SU-DHL-6 (cell line): Measurements from ENCODE around the gene CEMP1.
A peak's percentile ranks its signal among the peaks of the same experiment; 100 is the strongest.

Experiments used
- H2AFZ ChIP-seq: fragments of 200-600 bp; sonication (generic); 2 replicates; pipeline ENCODE4 v1.6.1; 2014; ENCODE audit warnings: low read depth, mild to moderate bottlenecking, moderate library complexity, mixed read lengths, antibody characterized with exemption, low read length; ENCODE audit not compliant: severe bottlenecking
- H3F3A ChIP-seq: fragments of 200-600 bp; shearing (Covaris generic); 2 replicates; pipeline ENCODE4 v1.6.0; 2016; ENCODE audit warnings: antibody characterized with exemption, mild to moderate bottlenecking; ENCODE audit not compliant: insufficient read depth
- H3K27ac ChIP-seq: fragments of 200-600 bp; sonication (generic); 2 replicates; pipeline ENCODE4 v1.5.1; 2016; ENCODE audit warnings: low read depth, mild to moderate bottlenecking, low read length, moderate library complexity, mixed read lengths
- H3K27me3 ChIP-seq: fragments of 200-600 bp; sonication (generic), shearing (Covaris generic); 2 replicates; pipeline ENCODE4 v1.6.0; 2014; ENCODE audit warnings: mild to moderate bottlenecking, low read length
- H3K36me3 ChIP-seq: fragments of 200-600 bp; sonication (generic); 2 replicates; pipeline ENCODE4 v1.6.1; 2014; ENCODE audit warnings: mild to moderate bottlenecking, low read length, mixed read lengths
- H3K4me2 ChIP-seq: fragments of 300-600, 200-600 bp; shearing (Covaris generic), sonication (generic); 2 replicates; pipeline ENCODE4 v1.6.0; 2014; ENCODE audit warnings: low read length, low read depth, mild to moderate bottlenecking; ENCODE audit not compliant: poor library complexity, severe bottlenecking
- H3K4me3 ChIP-seq: fragments of 200-600 bp; sonication (generic); 2 replicates; pipeline ENCODE4 v1.5.1; 2014; ENCODE audit warnings: antibody characterized with exemption, low read length, mild to moderate bottlenecking, mixed read lengths; ENCODE audit not compliant: insufficient read depth, poor library complexity, severe bottlenecking
- H3K79me2 ChIP-seq: fragments of 200-600 bp; sonication (generic); 2 replicates; pipeline ENCODE4 v1.6.1; 2014; ENCODE audit warnings: mild to moderate bottlenecking, low read length, moderate library complexity; ENCODE audit not compliant: insufficient read depth
- H3K9ac ChIP-seq: fragments of 200-600 bp; sonication (generic); 2 replicates; pipeline ENCODE4 v1.7.0; 2014; ENCODE audit warnings: mild to moderate bottlenecking, low read length
- H3K9me2 ChIP-seq: fragments of 200-600 bp; sonication (generic); replicated peaks from 2 replicates; pipeline ENCODE4 v1.6.1; 2014; ENCODE audit warnings: low read length; ENCODE audit not compliant: insufficient read depth
- H3K9me3 ChIP-seq: fragments of 200-600 bp; sonication (generic); 2 replicates; pipeline ENCODE4 v1.6.1; 2014; ENCODE audit warnings: low read length, mixed read lengths; ENCODE audit not compliant: insufficient read depth
- H4K20me1 ChIP-seq: fragments of 200-600 bp; sonication (generic); 2 replicates; pipeline ENCODE4 v1.6.1; 2014; ENCODE audit warnings: low read depth, mild to moderate bottlenecking, antibody characterized with exemption, low read length, moderate library complexity, mixed read lengths
- EZH2phosphoT487 ChIP-seq: fragments of 200-600 bp; sonication (generic), shearing (Covaris generic); conservative IDR thresholded peaks from 2 replicates; pipeline ENCODE4 v1.6.1; 2018; ENCODE audit warnings: mild to moderate bottlenecking, antibody characterized with exemption, low read length, moderate library complexity, mixed read lengths
- TF ChIP-seq, protein P1 (sequence below): fragments of 200-600 bp; sonication (generic); IDR thresholded peaks from one replicate; pipeline ENCODE4 v1.5.1; 2017; ENCODE audit warnings: antibody characterized with exemption, mild to moderate bottlenecking, low read length, moderate library complexity; ENCODE audit not compliant: insufficient read depth, poor library complexity, severe bottlenecking

The CEMP1 gene

DNA sequence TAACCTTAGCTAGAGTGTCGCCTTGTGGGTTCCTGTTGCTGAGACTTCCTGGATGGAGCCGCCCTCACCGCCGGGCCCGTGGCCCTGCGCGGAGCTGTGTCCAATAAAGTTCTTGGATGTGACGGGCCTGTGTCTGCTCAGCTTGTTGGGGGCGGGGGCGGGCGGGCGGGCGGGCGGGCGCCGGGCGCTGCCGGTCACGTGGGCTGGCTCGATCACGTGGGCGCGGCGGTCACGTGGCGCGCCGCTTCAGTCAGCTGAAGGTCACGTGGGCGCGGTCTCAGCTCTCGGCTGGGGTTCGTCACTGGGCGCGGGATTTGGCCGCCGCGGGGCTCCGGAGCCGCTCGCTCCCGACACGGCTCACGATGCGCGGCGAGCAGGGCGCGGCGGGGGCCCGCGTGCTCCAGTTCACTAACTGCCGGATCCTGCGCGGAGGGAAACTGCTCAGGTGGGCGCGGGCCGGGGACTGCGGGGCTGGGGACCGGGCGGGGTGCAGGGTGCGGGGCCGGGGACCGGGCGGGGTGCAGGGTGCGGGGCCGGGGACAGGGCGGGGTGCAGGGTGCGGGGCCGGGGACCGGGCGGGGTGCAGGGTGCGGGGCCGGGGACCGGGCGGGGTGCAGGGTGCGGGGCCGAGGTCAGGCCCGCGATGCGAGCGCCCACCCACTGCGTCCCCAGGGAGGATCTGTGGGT is 11.0 kb downstream of the CEMP1 start, which contains the start of gene AMDHD2:
Gene AMDHD2 (plus strand): TSS at position 275 of the 687 bp plus-strand sequence. CDS start 88 bp downstream, at position 363.
- H3K36me3 ChIP-seq: no peaks in the 10 kb centered on the region
- H2AFZ ChIP-seq: no peak within 1 kb of the TSS
- H3K9me2 ChIP-seq: no peaks in the 10 kb centered on the region
- H3K4me2 ChIP-seq: peak within 1 kb of the TSS; percentile 73
- no peaks in the 10 kb centered on the region for H4K20me1 ChIP-seq
- H3K79me2 ChIP-seq: peaks cover 55% of the 10 kb centered on the region
- no peaks in the 10 kb centered on the region for H3K27me3 ChIP-seq
- peak within 1 kb of the TSS; percentile 79 for H3K4me3 ChIP-seq
- no peak for TF ChIP-seq EZH2phosphoT487
- TF ChIP-seq, protein P1, sequence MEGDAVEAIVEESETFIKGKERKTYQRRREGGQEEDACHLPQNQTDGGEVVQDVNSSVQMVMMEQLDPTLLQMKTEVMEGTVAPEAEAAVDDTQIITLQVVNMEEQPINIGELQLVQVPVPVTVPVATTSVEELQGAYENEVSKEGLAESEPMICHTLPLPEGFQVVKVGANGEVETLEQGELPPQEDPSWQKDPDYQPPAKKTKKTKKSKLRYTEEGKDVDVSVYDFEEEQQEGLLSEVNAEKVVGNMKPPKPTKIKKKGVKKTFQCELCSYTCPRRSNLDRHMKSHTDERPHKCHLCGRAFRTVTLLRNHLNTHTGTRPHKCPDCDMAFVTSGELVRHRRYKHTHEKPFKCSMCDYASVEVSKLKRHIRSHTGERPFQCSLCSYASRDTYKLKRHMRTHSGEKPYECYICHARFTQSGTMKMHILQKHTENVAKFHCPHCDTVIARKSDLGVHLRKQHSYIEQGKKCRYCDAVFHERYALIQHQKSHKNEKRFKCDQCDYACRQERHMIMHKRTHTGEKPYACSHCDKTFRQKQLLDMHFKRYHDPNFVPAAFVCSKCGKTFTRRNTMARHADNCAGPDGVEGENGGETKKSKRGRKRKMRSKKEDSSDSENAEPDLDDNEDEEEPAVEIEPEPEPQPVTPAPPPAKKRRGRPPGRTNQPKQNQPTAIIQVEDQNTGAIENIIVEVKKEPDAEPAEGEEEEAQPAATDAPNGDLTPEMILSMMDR: no peak
- H3K9ac ChIP-seq: peak within 1 kb of the TSS; percentile 63
- peak within 1 kb of the TSS; percentile 52; the same call in 1 of the 2 replicates for H3K27ac ChIP-seq
- H3F3A ChIP-seq: 0 out of 2 replicates have a peak, but pooled peaks cover 7% of the 10 kb centered on the region
- no peaks in the 10 kb centered on the region for H3K9me3 ChIP-seq

DNA sequence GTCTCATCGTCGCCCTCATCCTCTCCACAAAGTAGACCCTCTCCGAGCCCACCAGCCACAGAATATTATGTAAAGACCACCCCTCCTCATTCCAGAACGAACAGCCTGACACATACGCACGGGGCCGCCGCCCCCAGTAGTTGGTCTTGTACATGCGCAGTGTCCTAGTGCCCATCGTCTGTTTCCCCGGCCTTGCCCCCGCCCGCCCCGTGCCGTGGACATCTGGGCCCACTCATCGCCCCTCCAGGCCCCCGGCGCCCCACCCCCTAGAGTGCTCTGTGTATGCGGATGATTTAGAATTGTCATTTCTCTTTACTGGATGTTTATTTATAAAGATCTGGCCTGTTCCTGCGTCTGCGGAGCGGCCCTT is 11.5 kb downstream of the CEMP1 start:
- peak overlapping the region; percentile 63; the same call in 1 of the 2 replicates for H3K9ac ChIP-seq
- peak overlapping the region; percentile 37 for H3K4me3 ChIP-seq
- H3K27ac ChIP-seq: peak overlapping the region; percentile 52; the same call in 1 of the 2 replicates
- H3K4me2 ChIP-seq: peak overlapping the region; percentile 71
- peaks cover 60% of the 10 kb centered on the region for H3K79me2 ChIP-seq
- H3F3A ChIP-seq: 0 out of 2 replicates have a peak, but pooled peaks cover 7% of the 10 kb centered on the region
- H3K9me3 ChIP-seq: no peaks in the 10 kb centered on the region
- TF ChIP-seq, protein P1: no peak
- TF ChIP-seq EZH2phosphoT487: no peak
- no peaks in the 10 kb centered on the region for H3K9me2 ChIP-seq
- no peaks in the 10 kb centered on the region for H3K27me3 ChIP-seq
- no peaks in the 10 kb centered on the region for H3K36me3 ChIP-seq
- H2AFZ ChIP-seq: no peak overlapping the region
- H4K20me1 ChIP-seq: no peaks in the 10 kb centered on the region

DNA sequence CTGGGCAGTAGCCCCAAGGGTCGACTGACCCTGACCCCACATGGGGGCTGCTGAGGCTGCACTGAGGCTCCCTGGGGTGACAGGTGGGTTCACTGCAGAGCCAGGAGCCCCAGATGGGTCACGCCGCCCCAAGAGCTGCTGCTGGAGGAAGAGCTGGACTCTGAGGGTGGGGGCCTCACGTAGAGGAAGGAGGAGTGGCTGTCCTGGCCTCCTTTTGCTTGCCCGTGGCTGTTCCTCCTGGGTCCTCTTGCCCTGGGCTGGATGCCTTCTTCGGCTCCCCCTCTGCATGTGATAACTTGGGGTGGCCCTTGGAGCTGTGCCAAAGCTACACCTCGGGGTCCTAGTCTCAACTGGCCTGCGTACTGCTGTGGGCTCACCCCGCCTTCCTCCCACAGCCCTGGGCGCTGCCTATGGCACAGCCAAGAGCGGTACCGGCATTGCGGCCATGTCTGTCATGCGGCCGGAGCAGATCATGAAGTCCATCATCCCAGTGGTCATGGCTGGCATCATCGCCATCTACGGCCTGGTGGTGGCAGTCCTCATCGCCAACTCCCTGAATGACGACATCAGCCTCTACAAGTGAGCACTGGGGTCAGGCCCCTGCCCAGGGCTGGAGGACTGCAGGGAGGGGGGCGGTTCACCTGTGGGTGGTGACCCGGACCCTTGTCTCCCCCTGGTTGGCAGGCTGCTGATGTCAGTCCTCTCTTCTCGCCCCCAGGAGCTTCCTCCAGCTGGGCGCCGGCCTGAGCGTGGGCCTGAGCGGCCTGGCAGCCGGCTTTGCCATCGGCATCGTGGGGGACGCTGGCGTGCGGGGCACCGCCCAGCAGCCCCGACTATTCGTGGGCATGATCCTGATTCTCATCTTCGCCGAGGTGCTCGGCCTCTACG is 12.1 kb downstream of the CEMP1 start:
- H3K79me2 ChIP-seq: peaks cover 65% of the 10 kb centered on the region
- no peak overlapping the region for H3K9ac ChIP-seq

More for the DNA sequence above, 12.1 kb downstream of the CEMP1 start:
- Histone ChIP-seq H3K9me3 (no peaks in the 10 kb centered on the region), H3K9me2 (no peaks in the 10 kb centered on the region), H3F3A (0 out of 2 replicates have a peak, but pooled peaks cover 7% of the 10 kb centered on the region), H3K4me3 (no peak overlapping the region), H3K4me2 (no peak overlapping the region), H3K36me3 (no peaks in the 10 kb centered on the region), H4K20me1 (no peaks in the 10 kb centered on the region), H3K27me3 (no peaks in the 10 kb centered on the region), H2AFZ (no peak overlapping the region), H3K27ac (no peak overlapping the region)
- TF ChIP-seq, protein P1: no peak
- TF ChIP-seq EZH2phosphoT487: no peak
